HG03571 (cell line): ENCODE data around the gene PSAT1.
"Not testable (repeated sequence)": the region's sequence is repeated elsewhere in the genome, so short reads cannot be mapped to it uniquely, and the experiment has no call there.

ENCODE experiments used
- ATAC-seq: cut with Tn5 transposase; IDR thresholded peaks from one replicate; pipeline ENCODE4 v1.9.1; 2021; ENCODE audit not compliant: unreplicated experiment

PSAT1 gene

DNA sequence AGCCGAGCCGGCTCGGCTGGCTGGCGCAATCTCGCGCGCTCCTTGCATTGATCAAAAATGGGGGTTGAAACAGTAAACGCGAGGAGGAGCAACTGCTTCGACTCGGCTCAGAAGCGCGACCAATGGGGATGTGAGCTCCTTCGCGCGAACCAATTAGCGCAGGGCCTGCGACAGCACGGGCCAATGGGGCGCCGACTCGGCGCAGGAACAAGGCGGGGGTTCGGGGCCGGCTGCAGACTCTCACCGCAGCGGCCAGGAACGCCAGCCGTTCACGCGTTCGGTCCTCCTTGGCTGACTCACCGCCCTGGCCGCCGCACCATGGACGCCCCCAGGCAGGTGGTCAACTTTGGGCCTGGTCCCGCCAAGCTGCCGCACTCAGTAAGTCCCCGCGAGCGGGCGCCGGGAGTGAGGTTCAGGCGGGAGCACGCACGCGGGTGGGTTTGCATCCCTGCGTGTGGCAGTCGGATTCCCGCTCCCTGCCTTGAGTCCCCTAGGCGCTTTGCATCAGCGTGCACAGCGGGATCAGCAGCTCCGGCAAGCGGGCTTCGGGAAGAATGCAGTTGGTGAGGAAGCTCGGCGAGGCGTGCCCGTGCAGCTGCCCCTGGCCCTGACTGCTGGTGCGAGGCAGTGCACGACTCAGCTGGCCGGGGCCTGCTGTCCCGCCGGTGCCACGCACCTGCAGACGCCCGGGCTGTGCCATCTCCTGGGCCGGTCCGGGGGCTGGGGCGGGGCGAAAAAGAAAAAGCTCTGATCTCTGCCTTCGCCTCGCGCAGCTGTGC, at the start of gene PSAT1:
Gene PSAT1 (plus strand): TSS at position 233 of the 779 bp plus-strand sequence. CDS start 86 bp downstream, at position 319.
- ATAC-seq: peak; percentile 99

DNA sequence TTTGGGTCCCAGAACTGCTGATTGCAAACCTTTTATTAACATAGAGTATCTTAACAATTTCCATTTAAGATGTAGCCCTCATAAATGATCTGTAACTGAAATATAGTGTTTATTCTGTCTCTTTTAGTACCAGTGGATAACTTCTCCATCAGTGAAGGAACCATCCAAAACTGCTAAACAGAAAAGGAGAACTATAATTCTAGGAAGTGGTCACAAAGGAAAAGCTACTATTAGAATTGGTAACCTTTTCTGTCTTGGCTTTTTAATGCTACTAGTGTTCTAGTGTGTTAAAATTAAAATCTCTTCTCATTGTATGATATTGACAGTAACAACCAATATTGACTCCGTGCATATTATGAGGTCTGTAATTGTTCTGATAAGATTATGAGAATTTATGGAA, 48.3 kb upstream of the PSAT1 start:
- no peak for ATAC-seq

- no peak for ATAC-seq
These were observed 47.4 kb upstream of the PSAT1 start for GRCh38 chr9:78249542-78249941.

- ATAC-seq: no peak
These were observed 44.3 kb upstream of the PSAT1 start for GRCh38 chr9:78252616-78253015.

GRCh38 chr9:78253285-78253684, 43.6 kb upstream of the PSAT1 start:
- no peak for ATAC-seq

DNA sequence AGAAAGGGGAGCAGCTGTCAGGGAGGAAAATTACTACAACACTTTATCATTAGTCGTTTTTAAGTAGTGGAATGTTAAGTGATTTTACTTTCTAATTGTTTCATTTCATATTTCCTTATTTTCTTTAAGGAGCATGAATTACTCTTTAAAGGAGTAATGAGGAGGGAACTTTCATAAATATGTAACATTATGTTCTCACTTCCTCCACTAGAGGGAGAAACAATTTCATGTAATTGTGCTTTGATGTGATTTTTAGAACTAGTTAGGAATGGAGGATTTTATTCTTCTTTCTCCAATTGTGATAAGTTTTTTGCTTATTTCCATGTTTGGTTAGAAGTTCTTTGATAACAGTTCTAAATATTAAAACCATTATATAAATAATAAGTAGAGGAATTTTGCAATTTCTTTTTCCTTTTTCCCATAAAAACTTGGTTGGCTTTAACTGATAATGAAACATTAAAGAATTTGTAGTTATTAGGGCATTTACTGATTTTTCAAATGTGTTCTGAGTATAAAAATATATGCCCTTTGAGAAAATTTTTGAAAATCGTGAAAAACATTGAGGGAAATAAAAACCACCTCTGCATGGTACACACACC, 35.4 kb upstream of the PSAT1 start:
- peak; percentile 59 for ATAC-seq

DNA sequence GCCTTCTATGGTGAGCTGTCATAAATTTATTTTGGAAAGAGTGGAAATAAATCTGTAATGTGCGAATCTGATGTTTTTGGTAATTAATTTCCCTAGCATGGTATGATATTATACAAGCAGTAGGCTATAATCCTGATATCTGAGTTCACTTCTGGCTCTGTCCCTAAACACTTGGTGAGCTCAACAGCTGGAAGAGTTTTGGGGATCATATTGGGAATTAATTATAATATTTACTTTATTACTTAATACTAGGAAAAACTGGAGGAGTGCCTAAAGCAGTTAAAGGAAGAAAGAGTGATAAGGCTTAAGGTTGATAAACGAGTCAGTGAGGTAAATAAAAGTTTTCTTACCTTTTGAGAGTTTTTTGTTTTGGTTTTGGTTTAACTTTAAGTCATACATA, 34.3 kb upstream of the PSAT1 start:
- no peak for ATAC-seq

DNA sequence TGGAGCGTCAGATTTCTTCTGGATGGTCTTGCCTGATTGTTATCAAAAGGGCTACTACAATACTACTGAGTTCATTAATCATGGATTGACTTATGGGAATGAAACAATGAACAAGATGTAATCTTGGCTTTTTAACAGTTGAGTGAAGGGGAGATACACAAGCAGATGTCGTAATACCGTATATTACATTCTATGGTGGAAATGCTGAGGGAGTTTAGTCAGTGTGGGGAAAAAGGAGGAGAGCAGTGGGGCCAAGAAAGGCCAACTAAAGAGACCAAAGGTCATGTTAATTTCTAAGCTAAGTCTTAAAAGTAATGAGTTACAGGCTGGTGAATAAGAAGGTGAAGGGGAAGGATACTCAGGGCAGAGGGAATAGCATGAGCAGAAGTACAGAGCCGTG, 29.0 kb upstream of the PSAT1 start:
- no peak for ATAC-seq

DNA sequence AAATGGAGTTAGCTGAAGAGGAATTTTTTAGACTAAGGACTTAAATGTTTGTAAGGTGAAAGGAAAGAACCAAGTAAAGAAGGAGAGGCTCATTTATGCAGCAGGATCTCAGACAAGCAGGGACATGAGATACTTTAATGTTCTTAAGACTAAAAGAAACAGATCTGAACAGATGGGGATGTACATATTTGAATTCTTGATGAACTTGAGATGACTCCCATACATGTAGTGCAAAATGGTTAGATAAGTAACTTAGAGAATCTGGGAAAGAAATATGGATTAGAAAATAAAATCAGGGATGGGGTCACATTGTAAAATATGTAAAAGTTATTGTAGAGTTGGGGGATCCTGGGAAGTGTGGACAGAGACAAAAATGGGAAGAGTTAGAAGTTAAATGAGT, 27.1 kb upstream of the PSAT1 start:
- ATAC-seq: no peak

DNA sequence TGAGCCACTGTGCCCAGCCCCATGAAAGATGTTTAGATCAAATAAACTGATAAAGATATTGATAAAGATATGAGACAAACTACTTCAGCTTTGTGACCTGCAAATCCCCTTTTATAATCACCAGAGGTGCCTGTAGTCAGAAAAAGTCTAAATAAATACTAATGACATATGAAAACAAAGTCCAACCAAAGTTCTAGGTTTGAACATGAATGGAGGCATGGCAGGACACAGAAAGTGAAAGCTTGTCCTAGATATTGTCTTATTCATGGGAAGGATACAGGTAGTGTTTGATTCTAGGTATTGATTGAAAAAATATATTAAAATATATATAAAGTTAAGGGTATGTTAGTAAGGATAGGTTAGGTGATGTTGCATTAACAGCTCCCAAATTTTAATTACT, 24.6 kb upstream of the PSAT1 start:
- no peak for ATAC-seq

DNA sequence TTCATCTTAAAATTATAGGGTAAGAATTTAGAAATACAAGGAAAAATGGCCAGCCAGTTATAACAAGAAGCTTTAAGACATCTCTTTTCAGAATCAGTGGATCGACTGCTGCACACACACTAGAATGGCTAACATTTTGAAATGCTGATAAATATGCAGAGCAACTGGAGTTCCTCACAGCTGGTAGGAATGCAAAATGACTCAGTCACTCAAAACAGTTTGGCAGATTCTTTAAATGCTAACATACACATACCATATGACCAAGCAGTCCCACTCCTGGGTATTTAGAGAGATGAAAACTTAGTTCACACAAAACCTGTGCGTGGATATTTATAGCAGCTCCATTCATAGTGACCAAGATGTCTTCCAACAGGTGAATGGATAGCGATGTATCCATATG, 23.2 kb upstream of the PSAT1 start:
- ATAC-seq: no peak

DNA sequence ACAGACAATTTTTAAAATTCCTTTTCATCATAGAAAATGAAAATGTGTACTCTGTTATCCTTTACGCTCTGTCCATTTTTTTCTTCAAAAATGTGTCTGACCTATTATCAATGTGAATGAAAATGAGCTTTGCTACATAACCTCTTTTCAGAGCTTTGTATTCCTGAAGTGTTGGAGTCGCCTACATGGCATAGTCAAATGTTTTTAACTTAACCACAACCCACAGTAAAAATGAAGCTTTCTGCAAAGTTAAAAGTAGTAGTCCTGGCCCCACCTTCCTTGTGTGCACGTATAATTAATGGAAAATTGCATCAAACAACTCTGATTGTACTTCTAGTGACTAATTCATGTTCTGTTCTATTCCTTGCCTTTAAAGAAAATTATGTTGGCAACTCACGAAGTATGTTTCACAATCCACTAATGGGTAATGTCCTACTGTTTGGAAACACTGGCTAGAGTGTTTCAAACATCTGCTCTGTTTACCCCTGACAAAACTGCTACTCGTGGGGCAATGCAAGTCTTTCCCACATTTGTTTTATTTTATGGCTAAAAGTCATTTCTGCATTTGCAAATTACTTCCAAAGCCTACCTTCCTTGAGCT, 18.6 kb upstream of the PSAT1 start:
- ATAC-seq: no peak

DNA sequence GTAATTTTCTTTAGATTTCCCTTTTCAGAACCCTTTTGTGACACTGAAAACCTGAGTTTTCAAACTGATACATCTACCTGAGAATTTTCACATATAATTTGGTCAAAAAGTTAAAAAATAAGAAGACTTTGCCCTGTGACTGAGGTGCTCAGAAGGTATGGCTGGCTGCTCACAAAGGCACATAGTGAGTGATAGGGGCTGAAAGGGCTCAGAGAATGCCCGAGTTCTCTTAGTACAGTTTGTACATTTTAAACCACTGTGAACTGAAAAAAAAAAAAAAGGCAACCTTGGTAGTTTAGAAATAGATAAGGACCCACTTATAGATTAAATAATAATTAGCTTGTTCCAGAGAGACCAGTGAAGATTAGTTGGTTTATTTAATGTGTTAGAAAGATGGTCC, 18.1 kb upstream of the PSAT1 start:
- ATAC-seq: no peak

DNA sequence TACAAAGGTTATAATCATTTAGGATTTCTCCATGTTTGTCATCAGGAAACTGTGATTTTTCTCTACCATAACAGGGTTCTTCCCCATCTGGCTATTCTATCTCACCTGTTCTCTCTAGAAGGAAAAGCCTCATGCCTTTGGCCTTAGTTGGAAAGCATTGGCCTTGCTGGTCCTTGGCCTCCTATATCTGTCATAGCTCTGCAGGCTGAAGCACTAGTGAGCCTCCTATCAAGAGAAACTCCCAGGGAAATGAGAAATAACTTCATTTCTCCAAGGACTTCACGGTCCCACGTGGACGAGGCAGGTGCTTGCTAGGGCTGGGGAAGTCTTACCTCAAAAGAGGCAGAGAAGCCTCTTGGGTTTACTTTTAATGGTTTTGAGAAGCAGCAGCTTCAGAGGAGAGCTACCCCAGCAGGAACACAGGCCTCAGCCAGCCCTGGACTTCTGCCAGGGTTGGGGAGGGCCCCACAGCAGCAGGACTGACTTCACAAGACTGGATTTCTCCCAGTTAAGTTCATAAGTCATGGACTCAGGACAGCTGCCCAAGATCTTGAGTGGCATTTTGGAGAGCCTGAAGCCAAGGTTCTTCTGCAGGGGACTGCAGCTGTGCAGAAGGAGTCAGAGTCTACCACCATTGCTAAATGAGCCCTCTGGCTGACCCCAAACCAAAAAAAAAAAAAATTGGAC, 15.8 kb upstream of the PSAT1 start:
- no peak for ATAC-seq

DNA sequence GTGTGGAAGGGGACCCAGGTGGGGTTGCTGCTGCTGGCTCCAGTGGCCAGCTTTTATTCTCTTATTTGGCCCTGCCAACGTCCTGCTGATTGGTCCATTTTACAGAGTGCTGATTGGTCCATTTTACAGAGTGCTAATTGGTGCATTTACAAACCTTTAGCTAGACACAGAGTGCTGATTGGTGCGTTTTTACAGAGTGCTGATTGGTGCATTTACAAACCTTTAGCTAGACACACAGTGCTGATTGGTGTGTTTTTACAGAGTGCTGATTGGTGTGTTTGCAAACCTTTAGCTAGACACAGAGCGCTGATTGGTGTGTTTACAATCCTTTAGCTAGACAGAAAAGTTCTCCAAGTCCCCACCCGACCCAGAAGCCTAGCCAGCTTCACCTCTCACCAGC, 12.7 kb upstream of the PSAT1 start:
- not testable (repeated sequence) for ATAC-seq

GRCh38 chr9:78286125-78286524, 10.8 kb upstream of the PSAT1 start:
- ATAC-seq: no peak

DNA sequence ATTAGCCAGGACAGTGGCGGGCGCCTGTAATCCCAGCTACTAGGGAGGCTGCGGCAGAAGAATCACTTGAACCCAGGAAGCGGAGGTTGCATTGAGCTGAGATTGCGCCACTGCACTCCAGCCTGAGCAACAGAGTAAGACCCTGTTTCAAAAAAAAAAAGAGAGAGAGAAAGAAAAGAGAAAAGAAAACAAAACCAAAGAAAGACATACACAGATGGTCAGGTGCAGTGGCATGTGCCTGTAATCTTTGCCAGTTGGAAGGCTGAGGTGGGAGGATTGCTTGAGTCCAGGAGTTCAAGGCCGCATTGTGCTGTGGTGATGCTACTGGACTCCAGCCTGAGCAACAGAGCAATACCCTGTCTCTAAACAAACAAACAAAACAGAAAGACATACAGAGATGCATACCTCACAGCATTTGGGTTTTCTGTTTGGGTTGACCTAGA, 10.0 kb upstream of the PSAT1 start:
- ATAC-seq: no peak

DNA sequence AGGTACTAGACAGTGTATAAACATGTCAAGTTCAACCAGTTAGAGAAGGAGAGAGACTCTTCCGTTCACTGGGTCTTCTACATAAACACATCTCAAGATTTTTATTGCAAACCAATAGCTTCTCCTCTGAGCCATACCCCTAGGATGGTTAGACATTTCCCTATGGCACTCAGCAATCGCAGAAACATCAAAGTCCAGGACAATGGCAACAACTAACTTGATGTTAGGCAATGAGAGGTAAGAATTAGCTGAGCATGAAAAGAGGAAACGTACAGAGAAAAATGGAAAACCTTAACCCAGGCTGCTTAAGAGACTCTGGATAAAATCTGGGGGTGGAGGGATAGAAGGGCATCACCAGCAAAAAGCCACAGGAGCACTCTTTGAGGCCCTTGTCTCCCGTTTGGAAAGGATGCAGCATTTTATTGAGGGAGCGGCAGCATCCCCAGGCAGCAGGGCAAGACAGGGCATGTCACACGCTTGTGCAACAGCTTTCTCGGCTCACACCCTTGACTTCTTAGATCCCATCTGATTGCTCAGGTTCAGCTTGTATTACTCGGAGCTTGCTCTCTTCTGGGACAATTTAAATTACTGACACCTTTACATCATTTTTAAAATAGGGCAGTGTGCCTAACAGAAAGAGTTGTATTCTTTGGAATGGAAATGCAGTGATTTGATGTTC, 8.6 kb upstream of the PSAT1 start:
- ATAC-seq: no peak

DNA sequence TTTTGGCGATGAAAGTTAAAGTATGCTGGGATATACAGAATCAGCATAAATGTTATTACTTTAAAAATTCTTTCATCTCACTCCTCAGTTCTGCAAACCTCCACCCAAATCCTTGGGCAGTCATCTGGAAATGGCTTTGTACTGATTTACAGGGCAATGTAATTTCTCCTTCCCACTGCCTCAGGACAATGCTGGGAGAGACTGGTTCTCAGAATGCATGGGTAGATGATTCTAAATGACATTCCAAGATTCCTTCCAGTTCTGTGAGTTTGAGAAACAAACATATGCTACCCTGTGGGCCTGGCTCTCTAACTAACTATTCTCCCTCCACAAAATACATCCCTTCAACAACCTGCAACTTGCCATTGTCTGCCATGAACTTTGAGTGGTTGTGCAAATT, 7.5 kb upstream of the PSAT1 start:
- ATAC-seq: no peak

GRCh38 chr9:78291240-78291925, 5.5 kb upstream of the PSAT1 start:
- no peak for ATAC-seq

GRCh38 chr9:78292026-78292425, 4.9 kb upstream of the PSAT1 start:
- no peak for ATAC-seq
